ENCODE measurements around the gene SPATA19.

Gene SPATA19

GRCh38 chr11:133845413-133845812, at the start of gene SPATA19:
Gene SPATA19, minus strand, starts transcription at chr11:133845513. Its CDS starts 67 bp downstream, at chr11:133845446.
- Histone ChIP-seq H3K27ac (no peak within 1 kb of the TSS), H3K9ac (ENCODE audit: insufficient read length) (no peak within 1 kb of the TSS), H3K4me3 (no peak within 1 kb of the TSS), H3K36me3 (ENCODE audit: insufficient read depth, low read length) (no peaks in the 10 kb centered on the region), H3K9me3 (ENCODE audit: low read depth, low read length) (no peaks in the 10 kb centered on the region)
- no peak for DNase-seq (ENCODE audit: low read depth, low spot score)
- no peak for TF ChIP-seq POLR2AphosphoS5 (IDR thresholded peaks at IDR 0.05; ENCODE audit: borderline replicate concordance, low read depth, low read length)
- no peak for TF ChIP-seq FOXP2 (optimal IDR thresholded peaks at IDR 0.05; ENCODE audit: control extremely low read depth, extremely low read length, insufficient read depth)
- no peak for TF ChIP-seq EZH2 (IDR thresholded peaks at IDR 0.05)

GRCh38 chr11:133895061-133895479, 49.8 kb upstream of the SPATA19 start:
- no peak overlapping the region for H3K9ac ChIP-seq (ENCODE audit: insufficient read length)
- DNase-seq (ENCODE audit: low read depth, low spot score), result no peak

GRCh38 chr11:133893381-133893780, 48.1 kb upstream of the SPATA19 start:
- H3K9me3 ChIP-seq (ENCODE audit: low read depth, low read length), result no peaks in the 10 kb centered on the region
- no peak overlapping the region for H3K9ac ChIP-seq (ENCODE audit: insufficient read length)
- DNase-seq (ENCODE audit: low read depth, low spot score), result no peak
- no peak overlapping the region for H3K27ac ChIP-seq
- no peak for TF ChIP-seq EZH2 (IDR thresholded peaks at IDR 0.05)
- no peak for TF ChIP-seq FOXP2 (optimal IDR thresholded peaks at IDR 0.05; ENCODE audit: control extremely low read depth, extremely low read length, insufficient read depth)
- no peak for TF ChIP-seq POLR2AphosphoS5 (IDR thresholded peaks at IDR 0.05; ENCODE audit: borderline replicate concordance, low read depth, low read length)
- H3K36me3 ChIP-seq (ENCODE audit: insufficient read depth, low read length), result no peaks in the 10 kb centered on the region
- no peak overlapping the region for H3K4me3 ChIP-seq

More at GRCh38 chr11:133895061-133895479, 49.8 kb upstream of the SPATA19 start:
- TF ChIP-seq EZH2 (IDR thresholded peaks at IDR 0.05) (no peak), POLR2AphosphoS5 (IDR thresholded peaks at IDR 0.05; ENCODE audit: borderline replicate concordance, low read depth, low read length) (no peak), FOXP2 (optimal IDR thresholded peaks at IDR 0.05; ENCODE audit: control extremely low read depth, extremely low read length, insufficient read depth) (no peak)
- Histone ChIP-seq H3K36me3 (ENCODE audit: insufficient read depth, low read length) (no peaks in the 10 kb centered on the region), H3K9me3 (ENCODE audit: low read depth, low read length) (no peaks in the 10 kb centered on the region), H3K4me3 (no peak overlapping the region), H3K27ac (no peak overlapping the region)

- no peaks in the 10 kb centered on the region for H3K9me3 ChIP-seq (ENCODE audit: low read depth, low read length)
- TF ChIP-seq POLR2AphosphoS5 (IDR thresholded peaks at IDR 0.05; ENCODE audit: borderline replicate concordance, low read depth, low read length) (no peak), FOXP2 (optimal IDR thresholded peaks at IDR 0.05; ENCODE audit: control extremely low read depth, extremely low read length, insufficient read depth) (no peak), EZH2 (IDR thresholded peaks at IDR 0.05) (no peak)
- no peak overlapping the region for H3K4me3 ChIP-seq
- H3K27ac ChIP-seq, result no peak overlapping the region
- no peaks in the 10 kb centered on the region for H3K36me3 ChIP-seq (ENCODE audit: insufficient read depth, low read length)
- no peak for DNase-seq (ENCODE audit: low read depth, low spot score)
- no peak overlapping the region for H3K9ac ChIP-seq (ENCODE audit: insufficient read length)
Observed at GRCh38 chr11:133892584-133893380, 47.5 kb upstream of the SPATA19 start.

GRCh38 chr11:133892126-133892525, 46.8 kb upstream of the SPATA19 start:
- Histone ChIP-seq H3K4me3 (no peak overlapping the region), H3K9me3 (ENCODE audit: low read depth, low read length) (no peaks in the 10 kb centered on the region), H3K27ac (no peak overlapping the region), H3K36me3 (ENCODE audit: insufficient read depth, low read length) (no peaks in the 10 kb centered on the region), H3K9ac (ENCODE audit: insufficient read length) (no peak overlapping the region)
- TF ChIP-seq EZH2 (IDR thresholded peaks at IDR 0.05), result no peak
- no peak for TF ChIP-seq POLR2AphosphoS5 (IDR thresholded peaks at IDR 0.05; ENCODE audit: borderline replicate concordance, low read depth, low read length)
- DNase-seq (ENCODE audit: low read depth, low spot score), result no peak

GRCh38 chr11:133889893-133890292, 44.6 kb upstream of the SPATA19 start:
- H3K9ac ChIP-seq (ENCODE audit: insufficient read length), result no peak overlapping the region
- DNase-seq (ENCODE audit: low read depth, low spot score), result no peak

GRCh38 chr11:133889188-133889587, 43.9 kb upstream of the SPATA19 start:
- DNase-seq (ENCODE audit: low read depth, low spot score), result no peak
- no peak overlapping the region for H3K9ac ChIP-seq (ENCODE audit: insufficient read length)
- TF ChIP-seq EZH2 (IDR thresholded peaks at IDR 0.05), result no peak
- TF ChIP-seq POLR2AphosphoS5 (IDR thresholded peaks at IDR 0.05; ENCODE audit: borderline replicate concordance, low read depth, low read length), result no peak
- TF ChIP-seq FOXP2 (optimal IDR thresholded peaks at IDR 0.05; ENCODE audit: control extremely low read depth, extremely low read length, insufficient read depth), result no peak

More at GRCh38 chr11:133889893-133890292, 44.6 kb upstream of the SPATA19 start:
- no peak overlapping the region for H3K4me3 ChIP-seq
- H3K27ac ChIP-seq, result no peak overlapping the region
- no peaks in the 10 kb centered on the region for H3K36me3 ChIP-seq (ENCODE audit: insufficient read depth, low read length)
- no peaks in the 10 kb centered on the region for H3K9me3 ChIP-seq (ENCODE audit: low read depth, low read length)
- TF ChIP-seq FOXP2 (optimal IDR thresholded peaks at IDR 0.05; ENCODE audit: control extremely low read depth, extremely low read length, insufficient read depth) (no peak), POLR2AphosphoS5 (IDR thresholded peaks at IDR 0.05; ENCODE audit: borderline replicate concordance, low read depth, low read length) (no peak), EZH2 (IDR thresholded peaks at IDR 0.05) (no peak)

GRCh38 chr11:133887692-133888332, 42.5 kb upstream of the SPATA19 start:
- no peak for DNase-seq (ENCODE audit: low read depth, low spot score)
- H3K9ac ChIP-seq (ENCODE audit: insufficient read length), result no peak overlapping the region
- H3K36me3 ChIP-seq (ENCODE audit: insufficient read depth, low read length), result no peaks in the 10 kb centered on the region
- H3K27ac ChIP-seq, result no peak overlapping the region
- TF ChIP-seq FOXP2 (optimal IDR thresholded peaks at IDR 0.05; ENCODE audit: control extremely low read depth, extremely low read length, insufficient read depth) (no peak), POLR2AphosphoS5 (IDR thresholded peaks at IDR 0.05; ENCODE audit: borderline replicate concordance, low read depth, low read length) (no peak)
- no peak overlapping the region for H3K4me3 ChIP-seq
- H3K9me3 ChIP-seq (ENCODE audit: low read depth, low read length), result no peaks in the 10 kb centered on the region

More at GRCh38 chr11:133889188-133889587, 43.9 kb upstream of the SPATA19 start:
- Histone ChIP-seq H3K36me3 (ENCODE audit: insufficient read depth, low read length) (no peaks in the 10 kb centered on the region), H3K9me3 (ENCODE audit: low read depth, low read length) (no peaks in the 10 kb centered on the region), H3K4me3 (no peak overlapping the region), H3K27ac (no peak overlapping the region)

Measured in SK-N-MC (cell line).